ENCODE measurements around the gene GBP6. TPM values are rescaled to one million over a fixed set of nuclear protein-coding genes. Genes with fewer than 3 reads are reported as not detected.

The GBP6 gene
- total and polyA plus RNA-seq, 12 donors, result 0.07 to 0.14 (median 0.10) TPM; not detected in 8

DNA sequence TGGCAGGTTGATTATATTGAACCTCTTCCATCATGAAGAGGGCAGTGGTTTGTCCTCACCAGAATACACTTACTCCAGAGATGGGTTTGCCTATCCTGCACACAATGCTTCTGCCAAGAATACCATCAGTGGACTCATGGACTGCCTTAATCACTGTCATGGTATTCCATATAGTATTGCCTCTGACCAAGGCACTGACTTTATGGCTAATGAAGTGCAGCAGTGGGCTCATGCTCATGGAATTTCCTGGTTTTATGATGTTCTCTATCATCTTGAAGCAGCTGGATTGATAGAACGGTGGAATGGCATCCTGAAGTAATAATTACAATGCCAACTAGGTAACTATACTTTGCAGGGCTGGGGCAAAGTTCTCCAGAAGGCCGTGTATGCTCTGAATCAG is 16.6 kb upstream of the GBP6 start:
- DNase-seq (no peak), ATAC-seq (no peak)
- TF ChIP-seq, protein P1, sequence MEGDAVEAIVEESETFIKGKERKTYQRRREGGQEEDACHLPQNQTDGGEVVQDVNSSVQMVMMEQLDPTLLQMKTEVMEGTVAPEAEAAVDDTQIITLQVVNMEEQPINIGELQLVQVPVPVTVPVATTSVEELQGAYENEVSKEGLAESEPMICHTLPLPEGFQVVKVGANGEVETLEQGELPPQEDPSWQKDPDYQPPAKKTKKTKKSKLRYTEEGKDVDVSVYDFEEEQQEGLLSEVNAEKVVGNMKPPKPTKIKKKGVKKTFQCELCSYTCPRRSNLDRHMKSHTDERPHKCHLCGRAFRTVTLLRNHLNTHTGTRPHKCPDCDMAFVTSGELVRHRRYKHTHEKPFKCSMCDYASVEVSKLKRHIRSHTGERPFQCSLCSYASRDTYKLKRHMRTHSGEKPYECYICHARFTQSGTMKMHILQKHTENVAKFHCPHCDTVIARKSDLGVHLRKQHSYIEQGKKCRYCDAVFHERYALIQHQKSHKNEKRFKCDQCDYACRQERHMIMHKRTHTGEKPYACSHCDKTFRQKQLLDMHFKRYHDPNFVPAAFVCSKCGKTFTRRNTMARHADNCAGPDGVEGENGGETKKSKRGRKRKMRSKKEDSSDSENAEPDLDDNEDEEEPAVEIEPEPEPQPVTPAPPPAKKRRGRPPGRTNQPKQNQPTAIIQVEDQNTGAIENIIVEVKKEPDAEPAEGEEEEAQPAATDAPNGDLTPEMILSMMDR (IDR thresholded peaks at IDR 0.05), result no peak
- Histone ChIP-seq H3K27ac (no peak overlapping the region), H3K27me3 (no peaks in the 10 kb centered on the region), H3K36me3 (no peaks in the 10 kb centered on the region), H3K4me1 (peaks cover 0 to 7% (median 0%) of the 10 kb centered on the region in 9 donors), H3K9me3 (peaks cover 0 to 13% (median 0%) of the 10 kb centered on the region in 11 donors), H3K4me3 (no peak overlapping the region)
- 55 to 67% methylated on average over 2 of the region's 2 CpGs for WGBS, 2 donors
- intact Hi-C loops (cut with DNase I), result no loop called here

DNA sequence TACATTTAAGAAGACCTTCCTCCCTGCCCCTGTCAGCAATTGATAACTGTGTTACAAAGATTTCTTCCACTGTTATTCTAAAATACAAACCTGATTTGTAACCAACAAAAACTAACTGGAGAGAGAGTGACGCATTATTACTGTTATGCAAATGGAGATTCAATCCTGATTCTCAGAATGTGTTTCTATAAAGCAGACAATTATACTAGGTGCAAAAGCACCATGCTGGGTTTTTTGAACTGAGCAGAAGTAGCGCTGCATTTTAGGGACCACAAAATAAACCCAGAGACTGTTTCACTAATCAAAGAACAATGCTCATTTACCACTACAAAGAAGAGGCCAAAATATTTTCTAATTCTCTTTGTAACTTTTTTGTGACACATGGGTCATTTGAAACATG is 13.6 kb upstream of the GBP6 start:
- intact Hi-C loops (cut with DNase I), result loop anchor here in 5 of 10 donors (10.0 kb wide), 6 partner anchors 85 to 265 kb away; partner anchors contain the start of gene GBP4 (in 2 of the 5)
- no peaks in the 10 kb centered on the region for H3K9me3 ChIP-seq
- peaks cover 0 to 21% (median 0%) of the 10 kb centered on the region in 9 donors for H3K4me1 ChIP-seq
- no peak overlapping the region for H3K4me3 ChIP-seq
- DNase-seq (no peak), ATAC-seq (no peak)
- H3K27ac ChIP-seq, result no peak overlapping the region
- TF ChIP-seq, protein P1 (IDR thresholded peaks at IDR 0.05), result no peak
- no peaks in the 10 kb centered on the region for H3K36me3 ChIP-seq
- H3K27me3 ChIP-seq, result no peaks in the 10 kb centered on the region
- 78 to 80% methylated on average over 2 of the region's 2 CpGs for WGBS, 2 donors

- Histone ChIP-seq H3K4me3 (no peak overlapping the region), H3K27me3 (no peaks in the 10 kb centered on the region), H3K9me3 (no peaks in the 10 kb centered on the region), H3K36me3 (no peaks in the 10 kb centered on the region), H3K4me1 (peaks cover 0 to 22% (median 0%) of the 10 kb centered on the region in 9 donors), H3K27ac (peak overlapping the region in 1 of 10 donors; percentile 34)
- ATAC-seq, result peak in 1 of 8 donors; percentile 42
- no peak for DNase-seq
- 24 to 30% methylated on average over 1 of the region's 1 CpG for WGBS, 2 donors
- intact Hi-C loops (cut with DNase I), result loop anchor here in 5 of 10 donors (10.0 kb wide), 6 partner anchors 87 to 267 kb away; partner anchors contain the start of gene GBP4 (in 2 of the 5)
- TF ChIP-seq, protein P1 (IDR thresholded peaks at IDR 0.05), result no peak
Measured at GRCh38 chr1:89351597-89352311, 12.1 kb upstream of the GBP6 start.

DNA sequence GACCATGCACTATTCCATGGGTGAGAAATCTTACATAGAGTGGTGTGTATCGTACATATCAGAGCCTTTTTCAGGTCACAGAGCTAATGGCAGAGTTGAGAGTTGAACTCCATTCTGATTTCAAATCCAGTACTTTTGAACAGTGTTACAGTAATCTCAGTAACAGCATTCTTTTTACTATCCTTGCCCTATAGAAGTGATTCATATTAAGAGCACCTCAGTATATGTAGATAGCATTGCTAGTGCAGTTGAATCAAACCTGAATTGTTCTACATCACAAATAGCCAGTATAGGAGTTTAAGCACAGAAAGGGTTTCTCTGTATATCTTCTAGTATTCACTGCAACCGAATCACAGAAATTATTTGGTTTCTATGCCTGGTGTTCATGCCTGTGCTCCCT is 11.4 kb upstream of the GBP6 start:
- no peaks in the 10 kb centered on the region for H3K27me3 ChIP-seq
- ATAC-seq (no peak), DNase-seq (no peak)
- H3K36me3 ChIP-seq, result no peaks in the 10 kb centered on the region
- H3K4me1 ChIP-seq, result peaks cover 0 to 22% (median 0%) of the 10 kb centered on the region in 9 donors
- TF ChIP-seq, protein P1 (IDR thresholded peaks at IDR 0.05), result no peak
- H3K9me3 ChIP-seq, result no peaks in the 10 kb centered on the region
- no peak overlapping the region for H3K4me3 ChIP-seq
- peak overlapping the region in 1 of 10 donors; percentile 34 for H3K27ac ChIP-seq
- WGBS, 2 donors, result 82 to 83% methylated on average over 2 of the region's 2 CpGs
- intact Hi-C loops (cut with DNase I), result loop anchor here in 5 of 10 donors (10.0 kb wide), 6 partner anchors 88 to 268 kb away; partner anchors contain the start of gene GBP4 (in 2 of the 5)
